Mesendoderm (in vitro differentiated cells): ENCODE measurements around the gene SAE1.

Experiments used
- DNase-seq: peaks from one replicate; pipeline ENCODE4 v3.0.0; 2013
- H2AK5ac ChIP-seq: 2 replicates; pipeline ENCODE4 v1.6.1; 2013; ENCODE audit warnings: low read length, inconsistent platforms
- H2BK120ac ChIP-seq: 2 replicates; pipeline ENCODE4 v1.6.1; 2013; ENCODE audit warnings: low read depth, mild to moderate bottlenecking, low read length, moderate library complexity, mixed read lengths
- H2BK15ac ChIP-seq: replicated peaks from 2 replicates; pipeline ENCODE4 v1.6.1; 2013; ENCODE audit warnings: low read depth, mild to moderate bottlenecking, moderate library complexity
- H2BK5ac ChIP-seq: 2 replicates; pipeline ENCODE4 v1.6.1; 2013; ENCODE audit warnings: low read length, inconsistent platforms
- H3K18ac ChIP-seq: 2 replicates; pipeline ENCODE4 v1.6.1; 2013; ENCODE audit warnings: mild to moderate bottlenecking, low read length, mixed read lengths
- H3K23ac ChIP-seq: one replicate; pipeline ENCODE4 v1.6.1; 2013; ENCODE audit warnings: low read length
- H3K27ac ChIP-seq: 2 replicates; pipeline ENCODE4 v1.5.1; 2013; ENCODE audit warnings: low read depth, mild to moderate bottlenecking, inconsistent platforms, low read length, moderate library complexity
- H3K27me3 ChIP-seq: 2 replicates; pipeline ENCODE4 v1.6.1; 2013; ENCODE audit warnings: low read length, control low read depth, mild to moderate bottlenecking, inconsistent platforms; ENCODE audit not compliant: insufficient read depth, poor library complexity
- H3K36me3 ChIP-seq: 2 replicates; pipeline ENCODE4 v1.6.1; 2013; ENCODE audit warnings: low read length, inconsistent platforms; ENCODE audit not compliant: control insufficient read depth, insufficient read depth
- H3K4ac ChIP-seq: one replicate; pipeline ENCODE4 v1.6.1; 2013; ENCODE audit warnings: low read depth, mild to moderate bottlenecking, low read length, moderate library complexity
- H3K4me1 ChIP-seq: 2 replicates; pipeline ENCODE4 v1.6.1; 2013; ENCODE audit warnings: low read depth, low read length, inconsistent platforms; ENCODE audit not compliant: control insufficient read depth
- H3K4me2 ChIP-seq: 2 replicates; pipeline ENCODE4 v1.6.1; 2013; ENCODE audit warnings: low read length
- H3K4me3 ChIP-seq: 2 replicates; pipeline ENCODE4 v1.5.1; 2013; ENCODE audit warnings: mild to moderate bottlenecking, low read length
- H3K56ac ChIP-seq: one replicate; pipeline ENCODE4 v1.6.1; 2013; ENCODE audit warnings: low read length
- H3K79me1 ChIP-seq: 2 replicates; pipeline ENCODE4 v1.6.1; 2013; ENCODE audit warnings: low read length, inconsistent platforms
- H3K79me2 ChIP-seq: 2 replicates; pipeline ENCODE4 v1.6.1; 2013; ENCODE audit warnings: mild to moderate bottlenecking, low read length; ENCODE audit not compliant: control insufficient read depth, insufficient read depth
- H3K9ac ChIP-seq: 2 replicates; pipeline ENCODE4 v1.6.1; 2013; ENCODE audit warnings: low read length, inconsistent platforms
- H4K5ac ChIP-seq: one replicate; pipeline ENCODE4 v1.6.1; 2013; ENCODE audit warnings: low read length
- H4K8ac ChIP-seq: one replicate; pipeline ENCODE4 v1.6.1; 2013; ENCODE audit warnings: low read depth, mild to moderate bottlenecking, control low read depth, low read length, moderate library complexity
- WGBS: extraction: QIAGEN DNeasy Blood & Tissue Kit; methylation state at CpG from one replicate; pipeline ENCODE4 v1.1.7; 2013; ENCODE audit warnings: low lambda C conversion rate, missing lambda C conversion rate; ENCODE audit not compliant: insufficient coverage; ENCODE audit errors: extremely low coverage; 5-methylcytosine and 5-hydroxymethylcytosine counted together

The SAE1 gene

GRCh38 chr19:47107202-47107952 is 23.3 kb upstream of the SAE1 start:
- Histone ChIP-seq H3K18ac (no peak overlapping the region), H3K36me3 (no peaks in the 10 kb centered on the region), H2BK120ac (no peak overlapping the region), H3K27ac (no peak overlapping the region), H3K4ac (no peak overlapping the region), H3K4me1 (no peaks in the 10 kb centered on the region), H4K8ac (no peak overlapping the region), H2BK5ac (no peak overlapping the region), H3K79me1 (peaks cover 16% of the 10 kb centered on the region), H2AK5ac (no peak overlapping the region), H3K9ac (peak overlapping the region; percentile 23), H3K56ac (no peak overlapping the region), H3K4me3 (no peak overlapping the region), H4K5ac (no peak overlapping the region), H2BK15ac (no peak overlapping the region), H3K27me3 (no peaks in the 10 kb centered on the region), H3K79me2 (peaks cover 77% of the 10 kb centered on the region), H3K23ac (no peak overlapping the region), H3K4me2 (no peak overlapping the region)
- WGBS = no CpG with 5 or more reads among the region's 9 CpGs
- DNase-seq = no peak

- Histone ChIP-seq H3K56ac (peak overlapping the region; percentile 54), H3K18ac (no peak overlapping the region), H3K9ac (peak overlapping the region; percentile 35), H3K4ac (no peak overlapping the region), H3K27ac (peak overlapping the region; percentile 8), H3K23ac (no peak overlapping the region), H3K36me3 (no peaks in the 10 kb centered on the region), H2BK5ac (no peak overlapping the region), H3K27me3 (no peaks in the 10 kb centered on the region), H3K79me2 (peaks cover 71% of the 10 kb centered on the region), H2BK15ac (no peak overlapping the region), H3K4me2 (no peak overlapping the region), H2AK5ac (no peak overlapping the region), H4K8ac (no peak overlapping the region), H3K4me1 (no peaks in the 10 kb centered on the region), H4K5ac (peak overlapping the region; percentile 21), H3K4me3 (no peak overlapping the region), H2BK120ac (no peak overlapping the region), H3K79me1 (peaks cover 12% of the 10 kb centered on the region)
- WGBS = no CpG with 5 or more reads among the region's 9 CpGs
- no peak for DNase-seq
These were observed 22.5 kb upstream of the SAE1 start for GRCh38 chr19:47107953-47108746.

- H3K4me1 ChIP-seq = no peaks in the 10 kb centered on the region
These were observed 21.5 kb upstream of the SAE1 start for GRCh38 chr19:47109177-47109540.

GRCh38 chr19:47109541-47110375 is 20.9 kb upstream of the SAE1 start:
- no peak overlapping the region for H3K18ac ChIP-seq
- H3K4me1 ChIP-seq = no peaks in the 10 kb centered on the region
- H3K36me3 ChIP-seq = no peaks in the 10 kb centered on the region

More at GRCh38 chr19:47109177-47109540, 21.5 kb upstream of the SAE1 start:
- no peak overlapping the region for H3K23ac ChIP-seq
- no peaks in the 10 kb centered on the region for H3K36me3 ChIP-seq
- peak overlapping the region; percentile 99 for H3K9ac ChIP-seq
- peaks cover 70% of the 10 kb centered on the region for H3K79me2 ChIP-seq
- no peak overlapping the region for H2BK5ac ChIP-seq
- peak overlapping the region; percentile 99 for H3K56ac ChIP-seq
- H3K27ac ChIP-seq = peak overlapping the region; percentile 52
- no peak overlapping the region for H3K18ac ChIP-seq
- no peak overlapping the region for H3K4ac ChIP-seq
- no peak overlapping the region for H2BK120ac ChIP-seq
- H4K8ac ChIP-seq = no peak overlapping the region
- peak overlapping the region; percentile 77 for H3K4me2 ChIP-seq
- WGBS = no CpG with 5 or more reads among the region's 2 CpGs
- no peak overlapping the region for H2BK15ac ChIP-seq
- no peak for DNase-seq
- no peak overlapping the region for H3K4me3 ChIP-seq
- no peak overlapping the region for H2AK5ac ChIP-seq
- no peak overlapping the region for H4K5ac ChIP-seq
- H3K27me3 ChIP-seq = no peaks in the 10 kb centered on the region
- peaks cover 12% of the 10 kb centered on the region for H3K79me1 ChIP-seq

GRCh38 chr19:47110521-47111005 is 20.1 kb upstream of the SAE1 start:
- H2BK5ac ChIP-seq = peak overlapping the region; percentile 94

More at GRCh38 chr19:47109541-47110375, 20.9 kb upstream of the SAE1 start:
- Histone ChIP-seq H2BK5ac (no peak overlapping the region), H3K56ac (peak overlapping the region; percentile 99), H2BK15ac (no peak overlapping the region), H4K5ac (no peak overlapping the region), H3K4me2 (peak overlapping the region; percentile 77), H3K79me2 (peaks cover 64% of the 10 kb centered on the region), H3K9ac (peak overlapping the region; percentile 99), H3K4ac (no peak overlapping the region), H3K4me3 (peak overlapping the region; percentile 74), H2BK120ac (no peak overlapping the region), H4K8ac (no peak overlapping the region), H3K79me1 (peaks cover 9% of the 10 kb centered on the region), H3K23ac (no peak overlapping the region), H3K27me3 (no peaks in the 10 kb centered on the region), H3K27ac (peak overlapping the region; percentile 52), H2AK5ac (peak overlapping the region; percentile 64)
- peak; percentile 60 for DNase-seq
- WGBS = no CpG with 5 or more reads among the region's 15 CpGs

More at GRCh38 chr19:47110521-47111005, 20.1 kb upstream of the SAE1 start:
- Histone ChIP-seq H3K27ac (peak overlapping the region; percentile 99), H3K27me3 (no peaks in the 10 kb centered on the region), H3K79me2 (peaks cover 56% of the 10 kb centered on the region), H3K4me1 (no peaks in the 10 kb centered on the region), H4K5ac (no peak overlapping the region), H3K36me3 (no peaks in the 10 kb centered on the region), H2AK5ac (peak overlapping the region; percentile 79), H2BK15ac (no peak overlapping the region), H3K4ac (peak overlapping the region; percentile 100), H2BK120ac (peak overlapping the region; percentile 30), H3K9ac (peak overlapping the region; percentile 99), H3K56ac (peak overlapping the region; percentile 99), H4K8ac (no peak overlapping the region), H3K23ac (peak overlapping the region; percentile 29), H3K4me3 (peak overlapping the region; percentile 74), H3K4me2 (peak overlapping the region; percentile 77), H3K18ac (peak overlapping the region; percentile 98), H3K79me1 (peaks cover 7% of the 10 kb centered on the region)
- no CpG with 5 or more reads among the region's 12 CpGs for WGBS
- DNase-seq = peak; percentile 35
